Measurements from ENCODE around the gene DSTYK.

Gene DSTYK

GRCh38 chr1:205121660-205122488 lies 89.6 kb downstream of the DSTYK start, which contains the start of gene RBBP5:
RBBP5 (minus strand) TSS chr1:205121978; CDS start chr1:205121873, 105 bp downstream.
- DNase-seq: peak; percentile 90

- no peak for DNase-seq
These were observed 92.8 kb downstream of the DSTYK start for GRCh38 chr1:205118752-205119151.

DNA sequence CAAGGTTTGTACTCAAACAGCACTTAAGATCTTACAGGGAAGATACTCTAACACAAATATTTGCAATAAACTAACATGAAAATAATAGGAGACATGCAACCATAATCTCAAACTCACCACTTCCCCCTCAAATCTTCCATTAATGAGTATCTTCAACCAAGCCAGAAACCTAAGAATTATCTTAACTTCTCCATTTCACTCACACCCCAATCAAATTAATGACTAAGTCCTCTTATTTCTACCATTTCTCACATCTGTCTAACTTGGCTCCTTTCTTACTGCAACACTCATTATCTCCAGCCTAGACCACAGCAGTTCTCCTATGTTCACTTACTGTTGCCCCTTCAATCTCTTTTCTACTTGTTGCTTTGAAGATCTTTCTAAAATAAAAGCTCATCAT lies 100.1 kb downstream of the DSTYK start:
- DNase-seq: no peak

- DNase-seq: no peak
These were observed 101.8 kb downstream of the DSTYK start for GRCh38 chr1:205109711-205110110.

DNA sequence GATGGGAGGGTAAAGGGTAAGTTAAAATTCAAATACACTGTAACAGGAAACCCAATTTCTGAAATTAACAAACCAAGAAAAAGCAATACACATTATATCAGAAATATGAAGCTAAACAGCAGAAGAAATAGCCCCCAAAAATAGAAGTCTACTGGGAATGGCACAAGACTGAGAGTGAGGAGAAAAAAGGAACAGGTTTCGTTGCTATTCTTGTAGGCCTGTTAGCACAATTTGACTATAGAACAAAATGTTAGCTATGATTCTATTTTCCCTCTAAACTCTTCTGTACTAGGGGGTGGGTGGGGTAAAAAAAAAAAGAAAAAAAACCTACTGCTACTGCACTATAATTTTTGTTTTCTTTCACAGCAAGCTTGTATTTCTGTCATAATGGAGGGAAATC lies 102.2 kb downstream of the DSTYK start:
- DNase-seq: no peak

GRCh38 chr1:205108464-205108863 lies 103.0 kb downstream of the DSTYK start:
- DNase-seq: no peak

GRCh38 chr1:205107327-205107726 lies 104.2 kb downstream of the DSTYK start:
- DNase-seq: no peak

- DNase-seq: no peak
These were observed 109.1 kb downstream of the DSTYK start for GRCh38 chr1:205102404-205102803.

DNA sequence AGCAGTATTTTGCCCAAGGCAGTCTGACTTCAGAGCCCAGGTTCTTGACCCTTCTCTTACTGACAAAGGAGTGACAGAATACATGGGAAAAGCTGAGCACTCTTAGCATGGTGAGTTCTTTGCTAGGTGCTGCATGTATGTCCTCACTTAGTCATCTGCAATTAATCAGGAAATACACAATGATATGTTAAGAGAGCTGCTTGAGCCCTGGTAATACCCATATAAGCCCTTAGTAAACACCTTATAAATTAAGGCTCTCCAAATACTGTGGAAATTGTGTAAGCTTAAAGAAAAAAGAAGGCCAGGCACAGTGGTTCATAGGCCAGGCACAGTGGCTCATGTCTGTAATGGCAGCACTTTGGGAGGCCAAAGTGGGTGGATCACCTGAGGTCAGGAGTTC lies 113.3 kb downstream of the DSTYK start:
- no peak for DNase-seq

DNA sequence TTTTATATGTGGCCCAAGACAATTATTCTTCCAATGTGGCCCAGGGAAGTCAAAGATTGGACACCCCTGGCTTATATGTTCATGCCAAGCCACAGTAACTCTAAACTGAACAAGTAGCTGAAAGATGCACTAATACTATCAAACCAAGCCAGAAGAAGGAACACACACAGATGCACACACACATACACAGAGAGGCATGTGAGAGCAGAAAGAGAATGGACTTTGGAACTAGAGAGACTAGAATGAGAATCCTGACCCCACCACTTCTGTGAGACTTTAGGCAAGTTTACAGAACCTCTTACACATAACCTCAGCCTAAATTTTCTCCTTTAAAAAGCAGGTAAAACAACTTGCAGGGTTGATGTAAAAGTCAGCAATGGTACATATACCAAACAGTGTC lies 116.1 kb downstream of the DSTYK start:
- no peak for DNase-seq

All from KG1 (cell line).